Stimulated activated CD4-positive, alpha-beta T cell treated with anti-CD3 and anti-CD28 coated beads, TNF-alpha, amount 100 ng/mL, for 48 hours (primary cell): ENCODE measurements around the gene KRTAP2-3.

Experiments
- DNase-seq, 3 donors: peaks; one replicate each; pipeline ENCODE4 v3.0.0-alpha.2; 2020; ENCODE audit warnings: low read depth in 3 of 3

The KRTAP2-3 gene

DNA sequence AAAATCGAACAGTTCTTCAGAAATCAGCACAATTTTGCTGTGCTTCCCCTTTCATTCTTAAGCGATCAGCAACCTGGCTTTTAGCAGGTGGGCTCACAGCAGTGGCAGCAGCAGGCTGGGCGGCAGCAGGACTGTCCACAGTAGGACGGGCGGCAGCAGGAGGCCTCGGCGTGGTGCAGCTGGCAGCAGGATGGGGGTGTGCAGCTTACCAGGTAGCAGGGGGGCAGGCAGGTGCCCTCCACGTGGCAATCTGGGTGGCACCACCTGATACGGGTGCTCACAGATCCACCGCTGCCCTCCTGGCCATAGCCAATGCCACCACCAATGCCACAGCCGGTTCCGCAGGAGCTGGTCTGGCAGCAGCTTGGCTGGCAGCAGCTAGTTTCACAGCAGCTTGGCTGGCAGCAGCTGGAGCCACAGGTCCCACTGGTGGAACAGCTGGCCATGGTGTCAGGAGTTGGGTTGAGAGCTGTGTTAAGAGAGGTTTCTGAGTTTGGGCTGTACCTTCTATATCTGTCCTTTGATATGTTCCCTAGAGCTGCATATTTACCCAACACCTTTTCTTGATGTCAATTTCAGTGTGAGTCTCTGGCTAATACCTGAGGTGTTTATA lies 30.2 kb downstream of the KRTAP2-3 start, which contains the start of gene KRTAP1-4:
KRTAP1-4 (minus strand) TSS at position 563 of the 613 bp plus-strand sequence; CDS start at position 446, 117 bp downstream.
- no peak for DNase-seq

DNA sequence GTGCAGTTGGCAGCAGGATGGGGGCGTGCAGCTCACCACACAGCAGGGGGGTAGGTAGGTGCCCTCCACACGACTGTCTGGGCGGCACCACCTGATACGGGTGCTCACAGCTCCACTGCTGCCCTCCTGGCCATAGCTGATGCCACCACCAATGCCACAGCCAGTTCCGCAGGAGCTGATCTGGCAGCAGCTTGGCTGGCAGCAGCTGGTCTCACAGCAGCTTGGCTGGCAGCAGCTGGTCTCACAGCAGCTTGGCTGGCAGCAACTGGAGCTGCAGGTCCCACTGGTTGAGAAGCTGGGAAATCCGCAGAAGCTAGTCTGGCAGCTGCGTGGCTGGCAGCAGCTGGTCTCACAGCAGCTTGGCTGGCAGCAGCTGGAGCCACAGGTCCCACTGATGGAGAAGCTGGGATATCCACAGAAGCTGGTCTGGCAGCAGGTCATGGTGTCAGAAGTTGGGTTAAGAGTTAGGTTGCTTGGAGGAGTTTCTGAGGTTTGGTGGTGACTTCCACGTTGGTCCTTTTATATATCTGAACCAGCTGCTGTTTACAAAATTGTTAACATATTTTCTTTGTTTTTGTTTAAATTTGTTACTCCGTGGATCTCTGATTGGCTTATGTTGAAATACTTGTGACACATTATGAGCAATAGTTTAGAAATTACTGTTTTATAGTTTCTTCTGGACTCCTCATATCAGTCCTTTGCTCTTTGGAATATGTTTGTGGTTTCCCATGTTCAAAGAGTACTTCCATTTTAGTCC lies 33.0 kb downstream of the KRTAP2-3 start, which contains the start of gene KRTAP1-5:
KRTAP1-5 (minus strand) TSS at position 494 of the 757 bp plus-strand sequence; CDS start at position 441, 53 bp downstream.
- no peak for DNase-seq

- DNase-seq = no peak
Measured at GRCh38 chr17:41024697-41025096, 35.2 kb downstream of the KRTAP2-3 start.

DNA sequence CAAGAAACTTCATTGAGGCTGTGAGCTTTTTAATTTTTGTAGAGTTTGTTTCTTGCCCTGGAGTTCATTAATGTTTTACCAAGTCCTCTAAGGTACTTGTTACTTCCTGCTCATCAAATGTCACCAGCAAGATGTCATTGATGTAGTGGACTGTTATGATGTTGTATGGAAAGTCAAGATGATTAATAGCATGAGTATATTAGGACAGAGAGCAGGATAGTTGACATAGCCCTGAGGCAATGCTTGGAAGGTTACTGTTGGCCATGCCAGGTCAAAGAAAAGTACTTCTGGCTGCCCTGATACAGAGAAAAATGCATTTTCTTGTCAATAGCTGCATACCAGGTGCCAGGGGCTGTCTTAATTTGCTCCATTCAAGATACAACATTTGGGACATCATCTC lies 39.6 kb downstream of the KRTAP2-3 start:
- no peak for DNase-seq

DNA sequence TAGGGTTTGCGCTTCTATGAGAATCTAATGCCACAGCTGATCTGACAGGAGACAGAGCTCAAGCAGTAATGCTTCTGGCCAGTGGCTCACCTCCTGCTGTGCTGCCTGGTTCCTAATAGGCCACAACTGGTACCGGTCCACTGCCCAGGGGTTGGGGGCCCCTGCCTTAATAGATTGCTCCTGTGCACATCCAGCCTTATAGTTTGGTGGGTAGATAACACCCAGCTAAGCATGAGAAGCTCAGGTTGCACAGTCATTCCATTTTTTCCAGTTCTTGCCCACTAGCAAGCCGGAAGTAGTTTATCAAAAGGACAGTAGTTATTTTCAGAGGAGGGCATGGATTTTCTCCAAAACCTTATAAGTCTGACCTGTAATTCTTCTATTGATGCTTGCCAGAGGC lies 40.5 kb downstream of the KRTAP2-3 start:
- no peak for DNase-seq

GRCh38 chr17:41018541-41018940 lies 41.4 kb downstream of the KRTAP2-3 start:
- DNase-seq = no peak

- no peak for DNase-seq
Measured at GRCh38 chr17:41016578-41017215, 43.2 kb downstream of the KRTAP2-3 start.

DNA sequence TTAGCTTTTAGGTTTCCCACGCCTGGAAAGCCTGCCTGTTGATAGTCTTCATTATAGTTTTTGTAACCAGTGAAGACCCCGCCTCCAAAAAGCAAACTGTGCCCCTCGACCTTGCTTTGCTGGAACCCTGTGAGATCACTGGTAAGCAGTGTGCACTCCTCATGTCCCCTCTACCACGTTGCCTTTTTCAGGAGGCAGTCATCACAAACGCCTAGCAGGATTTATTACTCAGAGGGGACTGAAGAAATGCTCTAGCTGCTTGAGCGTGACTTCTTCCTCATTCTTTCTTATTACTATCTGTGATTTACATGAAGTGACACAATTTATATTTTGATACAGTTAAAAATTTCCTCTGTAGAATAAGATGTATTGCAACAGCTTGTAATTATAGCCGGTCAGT lies 44.5 kb downstream of the KRTAP2-3 start:
- DNase-seq = no peak

GRCh38 chr17:41013606-41014005 lies 46.3 kb downstream of the KRTAP2-3 start:
- DNase-seq = no peak

- no peak for DNase-seq
Measured at GRCh38 chr17:41013181-41013580, 46.7 kb downstream of the KRTAP2-3 start.

DNA sequence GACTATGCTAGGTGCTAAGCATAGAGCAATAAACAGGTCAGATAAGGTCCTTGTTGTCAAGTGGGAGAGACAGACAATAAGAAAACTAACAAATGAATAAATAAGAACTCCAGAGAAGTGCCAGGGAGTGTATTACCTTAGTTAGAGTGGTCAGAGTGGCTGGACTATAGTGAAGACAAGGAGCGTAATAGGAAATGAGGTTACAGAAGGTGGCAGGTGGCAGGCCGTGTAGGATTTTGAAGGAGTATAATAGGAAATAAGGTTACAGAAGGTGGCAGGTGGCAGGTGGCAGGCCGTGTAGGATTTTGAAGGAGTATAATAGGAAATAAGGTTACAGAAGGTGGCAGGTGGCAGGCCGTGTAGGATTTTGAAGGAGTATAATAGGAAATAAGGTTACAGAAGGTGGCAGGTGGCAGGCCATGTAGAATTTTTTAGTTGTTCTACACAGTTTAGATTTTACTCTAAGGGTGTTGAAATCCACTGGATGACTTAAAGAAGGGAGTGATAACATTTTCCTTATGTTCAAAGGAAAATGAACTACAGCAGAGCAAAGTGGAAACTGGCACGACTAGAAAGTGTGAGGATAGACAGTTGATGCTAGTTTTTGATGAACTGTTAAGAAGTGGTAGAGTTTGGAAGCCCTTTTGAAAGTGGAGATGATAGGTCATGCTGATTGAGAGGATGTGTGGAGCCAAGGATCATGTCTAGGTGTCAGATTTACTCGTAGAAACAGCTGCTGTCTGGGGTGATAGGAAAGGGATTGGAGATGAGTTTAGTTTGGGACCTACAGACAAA lies 47.4 kb downstream of the KRTAP2-3 start:
- DNase-seq = no peak

GRCh38 chr17:41010441-41010840 lies 49.5 kb downstream of the KRTAP2-3 start:
- no peak for DNase-seq

DNA sequence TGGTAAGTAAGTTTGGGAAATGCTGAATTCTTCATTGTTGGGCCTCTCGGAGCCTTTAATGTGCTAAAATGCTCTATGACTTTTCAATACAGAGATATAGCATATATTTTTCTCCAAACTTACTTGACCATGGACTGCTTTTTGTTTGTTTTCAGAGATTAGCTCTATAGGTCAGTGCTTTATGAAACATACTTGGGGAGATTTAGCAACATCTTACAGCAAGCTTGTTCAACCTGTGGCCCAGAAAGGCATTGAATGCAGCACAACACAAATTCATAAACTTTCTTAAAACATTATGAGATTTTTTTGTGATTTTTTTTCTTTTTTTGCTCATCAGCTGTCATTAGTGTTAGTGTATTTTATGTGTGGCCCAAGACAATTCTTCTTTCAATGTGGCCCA lies 50.0 kb downstream of the KRTAP2-3 start:
- DNase-seq = no peak

DNA sequence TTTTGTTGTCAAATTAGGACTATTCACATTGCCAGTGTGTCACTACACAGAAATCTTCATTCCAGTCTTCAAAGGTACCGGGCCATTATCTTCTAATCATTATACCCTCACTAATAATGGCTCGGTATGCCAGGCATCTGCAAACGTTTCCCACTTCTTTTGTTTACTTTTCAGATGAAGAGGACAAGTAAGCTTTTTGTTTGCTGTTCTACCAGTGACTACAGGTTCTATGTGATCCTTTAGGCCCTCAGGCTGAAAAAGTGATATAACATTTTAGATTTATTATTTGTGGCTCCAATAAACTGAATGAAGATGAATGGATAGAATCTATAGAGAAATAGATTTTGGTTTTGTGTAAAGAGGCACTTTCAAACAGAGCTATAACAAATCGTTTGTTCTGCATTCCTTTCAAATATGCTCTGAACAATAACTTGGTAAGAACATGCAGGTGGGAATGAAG lies 50.6 kb downstream of the KRTAP2-3 start:
- no peak for DNase-seq
